Panc1 (cell line): ENCODE results near the gene CLIC4.

Experiments
- CTCF ChIP-seq: fragments of 450-650 bp; IDR thresholded peaks from 2 replicates; pipeline ENCODE4 v1.5.1; 2017; ENCODE audit warnings: mild to moderate bottlenecking
- SIN3A ChIP-seq: IDR thresholded peaks from 2 replicates; pipeline ENCODE4 v1.6.1; 2012; ENCODE audit warnings: low read depth, mild to moderate bottlenecking, low read length, moderate library complexity, borderline replicate concordance; ENCODE audit not compliant: insufficient read depth

- TF ChIP-seq CTCF (no peak), SIN3A (no peak)
Measured at GRCh38 chr1:24874611-24875234, 129.5 kb downstream of the CLIC4 start.
